Measurements from ENCODE around the gene TRDN. TPM values are rescaled to one million over a fixed set of nuclear protein-coding genes. Genes with fewer than 3 reads are reported as not detected.

Gene TRDN
- total RNA-seq, 1 donor from 2014 or later, result not detected

DNA sequence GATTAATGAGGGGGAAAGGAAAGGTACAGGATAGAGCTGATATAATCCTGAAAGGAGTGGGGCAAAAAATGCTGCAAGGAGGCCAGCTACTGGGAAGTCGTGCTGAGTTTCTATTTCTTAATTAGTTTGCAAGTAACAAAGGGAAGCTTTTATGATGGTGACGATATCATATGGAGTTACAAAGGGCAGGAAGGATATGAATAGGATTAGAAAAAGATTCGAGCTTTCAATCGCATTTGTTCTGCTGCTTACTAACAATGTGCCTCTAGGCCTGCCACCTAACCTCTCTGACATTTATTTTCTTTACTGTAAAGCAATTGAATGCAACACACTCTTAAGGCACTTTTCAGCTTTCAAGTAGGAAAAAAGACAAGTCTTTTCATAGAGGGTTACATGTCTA, 421.5 kb downstream of the TRDN start:
- Mint-ChIP-seq H3K4me1 (peaks cover 20% of the 10 kb centered on the region), H3K36me3 (ENCODE audit: low read depth) (no peaks in the 10 kb centered on the region), H3K27ac (ENCODE audit: unreplicated experiment) (peak overlapping the region; percentile 37), H3K27me3 (ENCODE audit: low read depth) (no peaks in the 10 kb centered on the region), H3K9me3 (peaks cover 2% of the 10 kb centered on the region), H3K4me3 (no peak overlapping the region)
- TF ChIP-seq, protein P1, sequence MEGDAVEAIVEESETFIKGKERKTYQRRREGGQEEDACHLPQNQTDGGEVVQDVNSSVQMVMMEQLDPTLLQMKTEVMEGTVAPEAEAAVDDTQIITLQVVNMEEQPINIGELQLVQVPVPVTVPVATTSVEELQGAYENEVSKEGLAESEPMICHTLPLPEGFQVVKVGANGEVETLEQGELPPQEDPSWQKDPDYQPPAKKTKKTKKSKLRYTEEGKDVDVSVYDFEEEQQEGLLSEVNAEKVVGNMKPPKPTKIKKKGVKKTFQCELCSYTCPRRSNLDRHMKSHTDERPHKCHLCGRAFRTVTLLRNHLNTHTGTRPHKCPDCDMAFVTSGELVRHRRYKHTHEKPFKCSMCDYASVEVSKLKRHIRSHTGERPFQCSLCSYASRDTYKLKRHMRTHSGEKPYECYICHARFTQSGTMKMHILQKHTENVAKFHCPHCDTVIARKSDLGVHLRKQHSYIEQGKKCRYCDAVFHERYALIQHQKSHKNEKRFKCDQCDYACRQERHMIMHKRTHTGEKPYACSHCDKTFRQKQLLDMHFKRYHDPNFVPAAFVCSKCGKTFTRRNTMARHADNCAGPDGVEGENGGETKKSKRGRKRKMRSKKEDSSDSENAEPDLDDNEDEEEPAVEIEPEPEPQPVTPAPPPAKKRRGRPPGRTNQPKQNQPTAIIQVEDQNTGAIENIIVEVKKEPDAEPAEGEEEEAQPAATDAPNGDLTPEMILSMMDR (conservative IDR thresholded peaks at IDR 0.05), result no peak
- DNase-seq (ENCODE audit: low read depth, low spot score), result no peak

DNA sequence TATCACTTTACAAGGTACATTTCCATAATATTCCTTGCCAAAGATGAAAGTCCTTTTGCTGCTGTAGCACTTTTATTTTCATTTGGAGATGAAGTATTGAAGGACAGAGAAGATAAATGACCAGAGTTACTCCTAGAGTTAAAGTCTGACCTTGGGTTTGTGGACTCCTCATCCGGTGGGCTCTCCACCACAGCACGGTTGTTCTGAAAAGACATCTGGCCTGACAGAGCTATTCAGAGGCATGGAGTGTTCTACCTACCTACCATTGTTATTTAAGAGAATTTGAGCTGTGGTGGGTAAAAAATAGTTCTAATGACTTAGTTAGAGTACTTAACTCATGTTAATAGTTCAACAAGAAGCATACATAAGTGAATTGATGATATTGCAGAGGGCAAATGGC, 422.3 kb downstream of the TRDN start:
- Mint-ChIP-seq H3K4me3 (no peak overlapping the region), H3K27ac (ENCODE audit: unreplicated experiment) (peak overlapping the region; percentile 44), H3K36me3 (ENCODE audit: low read depth) (no peaks in the 10 kb centered on the region), H3K27me3 (ENCODE audit: low read depth) (no peaks in the 10 kb centered on the region), H3K9me3 (peaks cover 2% of the 10 kb centered on the region), H3K4me1 (peaks cover 20% of the 10 kb centered on the region)
- DNase-seq (ENCODE audit: low read depth, low spot score), result no peak
- TF ChIP-seq, protein P1 (conservative IDR thresholded peaks at IDR 0.05), result no peak

DNA sequence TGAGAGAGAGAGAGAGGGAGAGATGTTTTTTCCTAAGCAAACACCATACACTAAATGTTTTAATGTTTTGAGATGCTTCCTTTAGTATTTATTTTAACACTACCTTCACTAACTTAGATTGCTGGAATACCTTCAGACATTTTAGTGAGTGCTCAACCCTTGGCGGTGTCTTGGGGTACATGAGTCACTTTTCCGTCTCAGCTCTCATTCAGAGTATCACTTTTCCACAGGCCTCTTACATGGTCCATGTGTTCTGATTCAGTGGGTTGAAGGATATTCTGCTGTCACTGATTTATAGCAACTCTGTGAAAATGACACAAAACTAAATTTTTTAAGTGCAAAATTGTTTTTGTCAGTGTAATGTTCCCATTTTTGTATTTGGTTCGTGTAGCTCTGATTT, 422.8 kb downstream of the TRDN start:
- Mint-ChIP-seq H3K36me3 (ENCODE audit: low read depth) (no peaks in the 10 kb centered on the region), H3K27ac (ENCODE audit: unreplicated experiment) (no peak overlapping the region), H3K4me1 (peaks cover 20% of the 10 kb centered on the region)

DNA sequence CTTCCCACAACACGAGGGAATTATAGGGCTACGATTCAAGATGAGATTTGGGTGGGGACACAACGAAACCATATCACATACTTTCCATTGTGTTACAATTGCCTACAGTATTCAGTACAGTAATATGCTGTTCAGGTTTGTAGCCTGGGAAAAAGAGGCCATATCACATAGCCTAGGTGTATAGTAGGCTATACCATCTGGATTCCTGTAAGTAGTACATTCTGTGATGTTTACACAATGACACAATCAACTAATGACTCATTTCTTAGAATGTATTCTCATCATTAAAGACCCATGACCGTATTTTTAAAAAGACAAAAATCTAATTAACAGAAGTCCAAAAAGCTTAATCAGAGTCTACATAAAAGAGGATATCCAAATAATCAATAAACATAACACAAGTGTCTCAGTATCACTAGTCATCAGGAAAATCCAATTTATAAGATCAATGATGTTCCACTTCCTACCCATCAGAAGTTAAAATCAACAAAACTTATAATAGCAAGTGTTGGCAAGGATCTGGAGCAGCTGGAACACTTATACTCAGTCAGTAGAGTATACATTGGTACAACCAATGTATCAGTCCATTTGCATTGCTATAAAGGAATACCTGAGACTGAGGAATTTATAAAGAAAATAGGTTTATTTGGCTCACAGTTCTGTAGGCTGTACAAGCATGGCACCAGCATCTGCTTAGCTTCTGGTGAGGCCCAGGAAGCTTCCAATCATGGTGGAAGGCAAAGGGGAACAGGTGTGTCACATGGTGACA, 424.8 kb downstream of the TRDN start:
- Mint-ChIP-seq H3K27ac (ENCODE audit: unreplicated experiment) (no peak overlapping the region), H3K4me1 (peaks cover 20% of the 10 kb centered on the region), H3K36me3 (ENCODE audit: low read depth) (no peaks in the 10 kb centered on the region), H3K27me3 (ENCODE audit: low read depth) (no peaks in the 10 kb centered on the region), H3K9me3 (peaks cover 2% of the 10 kb centered on the region), H3K4me3 (no peak overlapping the region)
- TF ChIP-seq, protein P1 (conservative IDR thresholded peaks at IDR 0.05), result no peak
- no peak for DNase-seq (ENCODE audit: low read depth, low spot score)

More for the DNA sequence above, 422.8 kb downstream of the TRDN start:
- TF ChIP-seq, protein P1 (conservative IDR thresholded peaks at IDR 0.05), result no peak
- no peak for DNase-seq (ENCODE audit: low read depth, low spot score)
- H3K9me3 Mint-ChIP-seq, result peaks cover 2% of the 10 kb centered on the region
- no peak overlapping the region for H3K4me3 Mint-ChIP-seq
- no peaks in the 10 kb centered on the region for H3K27me3 Mint-ChIP-seq (ENCODE audit: low read depth)

DNA sequence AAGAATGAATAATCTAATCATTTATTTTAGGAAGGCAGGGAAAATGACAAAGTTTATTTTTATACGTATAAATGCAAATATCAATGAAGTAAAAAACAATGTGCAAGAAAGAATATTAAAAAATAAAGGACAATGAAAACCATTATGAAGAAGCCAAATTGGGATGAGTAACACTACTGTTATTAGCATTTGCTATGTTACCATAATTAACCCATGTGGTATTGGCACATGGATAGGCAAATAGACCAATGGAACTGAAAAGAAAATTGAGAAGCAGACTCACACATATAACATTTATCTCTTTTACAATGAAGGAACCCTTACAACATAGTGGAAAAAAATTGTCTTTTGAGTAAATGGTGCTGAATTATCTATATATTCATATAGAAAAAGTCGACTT, 426.1 kb downstream of the TRDN start:
- H3K27ac Mint-ChIP-seq (ENCODE audit: unreplicated experiment), result no peak overlapping the region
- H3K27me3 Mint-ChIP-seq (ENCODE audit: low read depth), result no peaks in the 10 kb centered on the region
- TF ChIP-seq, protein P1 (conservative IDR thresholded peaks at IDR 0.05), result no peak
- peaks cover 14% of the 10 kb centered on the region for H3K4me1 Mint-ChIP-seq
- DNase-seq (ENCODE audit: low read depth, low spot score), result no peak
- H3K36me3 Mint-ChIP-seq (ENCODE audit: low read depth), result no peaks in the 10 kb centered on the region
- H3K4me3 Mint-ChIP-seq, result no peak overlapping the region
- peaks cover 2% of the 10 kb centered on the region for H3K9me3 Mint-ChIP-seq

All from neural crest cell (in vitro differentiated cells).